Keratinocyte (primary cell): ENCODE results near the gene MAL. TPM values are rescaled to one million over a fixed set of nuclear protein-coding genes. Genes with fewer than 3 reads are reported as not detected.

Source experiments
- DNase-seq: peaks from one replicate; pipeline ENCODE4 v3.0.0-alpha.2; 2011; ENCODE audit warnings: low read depth, missing footprints, low spot score
- FAIRE-seq: peaks from 2 replicates; lab custom pipeline; 2011; peaks lifted over from hg19 to GRCh38; lab: Jason Lieb, UNC
- H2AFZ ChIP-seq: 2 replicates; pipeline ENCODE4 v1.6.0; 2012; ENCODE audit warnings: low read length, control low read depth, inconsistent platforms; ENCODE audit not compliant: control insufficient read depth
- H3K27ac ChIP-seq: 2 replicates; pipeline ENCODE4 v1.5.1; 2011; ENCODE audit warnings: low read length; ENCODE audit not compliant: control insufficient read depth, insufficient read depth
- H3K27me3 ChIP-seq: 3 replicates; pipeline ENCODE4 v1.6.0; 2011; ENCODE audit warnings: low read length; ENCODE audit not compliant: control insufficient read depth, insufficient read depth; ENCODE audit errors: extremely low read depth
- H3K36me3 ChIP-seq, 2 experiments: 2 replicates in 1 of 2; 3 replicates in 1 of 2; pipeline ENCODE4 v1.5.1; 2011; ENCODE audit warnings: low read length in 2 of 2, mild to moderate bottlenecking in 1 of 2; ENCODE audit not compliant: control insufficient read depth in 2 of 2, insufficient read depth in 2 of 2; ENCODE audit errors: extremely low read depth in 1 of 2
- H3K4me1 ChIP-seq: 3 replicates; pipeline ENCODE4 v1.5.1; 2011; ENCODE audit warnings: low read length; ENCODE audit not compliant: control insufficient read depth, insufficient read depth; ENCODE audit errors: extremely low read depth
- H3K4me2 ChIP-seq: 3 replicates; pipeline ENCODE4 v1.6.0; 2011; ENCODE audit warnings: low read depth, low read length; ENCODE audit not compliant: control insufficient read depth, insufficient read depth; ENCODE audit errors: extremely low read depth
- H3K4me3 ChIP-seq, 3 experiments: fragments of 200-600 bp in 1 of 3; sonication (generic) in 1 of 3; 2 replicates in 2 of 3; 3 replicates in 1 of 3; pipeline ENCODE4 v1.5.1; 2011 to 2016; ENCODE audit warnings: low read length in 3 of 3, mild to moderate bottlenecking in 3 of 3, control low read depth in 2 of 3, inconsistent platforms in 1 of 3, low read depth in 1 of 3, mixed read lengths in 1 of 3, mixed run types in 1 of 3, moderate library complexity in 1 of 3; ENCODE audit not compliant: control insufficient read depth in 2 of 3, insufficient read depth in 2 of 3; ENCODE audit errors: extremely low read depth in 1 of 3
- H3K79me2 ChIP-seq: 2 replicates; pipeline ENCODE4 v1.6.0; 2012; ENCODE audit warnings: low read length; ENCODE audit not compliant: control insufficient read depth, insufficient read depth
- H3K9ac ChIP-seq: 3 replicates; pipeline ENCODE4 v1.6.0; 2011; ENCODE audit warnings: low read length; ENCODE audit not compliant: control insufficient read depth, insufficient read depth; ENCODE audit errors: extremely low read depth
- H3K9me1 ChIP-seq: 3 replicates; pipeline ENCODE4 v1.6.0; 2011; ENCODE audit warnings: low read length; ENCODE audit not compliant: control insufficient read depth, insufficient read depth; ENCODE audit errors: extremely low read depth
- H3K9me3 ChIP-seq: 2 replicates; pipeline ENCODE4 v1.5.1; 2012; ENCODE audit warnings: low read depth, low read length; ENCODE audit not compliant: control insufficient read depth
- H4K20me1 ChIP-seq: 3 replicates; pipeline ENCODE4 v1.6.0; 2011; ENCODE audit warnings: low read length; ENCODE audit not compliant: control insufficient read depth, insufficient read depth; ENCODE audit errors: extremely low read depth
- CTCF ChIP-seq, 3 experiments: IDR thresholded peaks in 1 of 3; conservative IDR thresholded peaks in 1 of 3; optimal IDR thresholded peaks in 1 of 3; 2 replicates in 2 of 3; 3 replicates in 1 of 3; pipeline versions ENCODE3 to v1.5.1; 2011; ENCODE audit warnings: low read length in 3 of 3, mild to moderate bottlenecking in 3 of 3, moderate library complexity in 2 of 3, control low read depth in 1 of 3, inconsistent platforms in 1 of 3; ENCODE audit not compliant: insufficient read depth in 2 of 3; ENCODE audit errors: extremely low read depth in 1 of 3
- EZH2 ChIP-seq: IDR thresholded peaks from one replicate; pipeline ENCODE4 v1.6.1; 2012; ENCODE audit warnings: inconsistent platforms, mild to moderate bottlenecking, low read length, moderate library complexity
- dilution Hi-C: fragments of 300-500 bp; cut with MboI; formaldehyde crosslinking; loops from one replicate; pipeline ENCODE4 v1.7.0; 2020; ENCODE audit warnings: low sequenced_read_pairs; ENCODE audit not compliant: extremely low pct_ligation_motif_present
- polyA plus RNA-seq, 5 experiments: library from polyadenylated mRNA; depleted of rRNA in 3 of 5; stranded (reverse) in 3 of 5; stranded (forward) in 1 of 5; unstranded in 1 of 5; fragments of >200 nt; gene quantifications; 1 replicate in 1 of 5; 2 replicates in 3 of 5; 3 replicates in 1 of 5; pipeline versions ENCODE4 v1.2.1 to v1.2.3, GENCODE V29; 2011 to 2012; ENCODE audit warnings: missing spikeins in 2 of 5, low read depth in 1 of 5, low replicate concordance in 1 of 5

The MAL gene
- polyA plus RNA-seq, 1 donor (not counting 4 experiments of a cell fraction or from before 2014, with no cell fraction given), result not detected

GRCh38 chr2:95047629-95048510 lies 22.4 kb downstream of the MAL start:
- dilution Hi-C loops, result no loop called here
- Histone ChIP-seq H3K27me3 (peaks cover 14% of the 10 kb centered on the region), H4K20me1 (no peaks in the 10 kb centered on the region), H3K9me3 (no peaks in the 10 kb centered on the region), H3K4me1 (peaks cover 4% of the 10 kb centered on the region), H3K9me1 (no peaks in the 10 kb centered on the region), H3K4me3 (no peak overlapping the region), H3K9ac (no peak overlapping the region), H3K27ac (no peak overlapping the region), H3K4me2 (no peak overlapping the region), H3K79me2 (no peaks in the 10 kb centered on the region), H2AFZ (no peak overlapping the region), H3K36me3 (no peaks in the 10 kb centered on the region)
- DNase-seq (no peak), FAIRE-seq (no peak)
- TF ChIP-seq CTCF (optimal IDR thresholded peaks at IDR 0.05 in 1 of 3, IDR thresholded peaks at IDR 0.05 in 1 of 3, conservative IDR thresholded peaks at IDR 0.05 in 1 of 3; ENCODE audit: extremely low read depth in 1 of 3, insufficient read depth in 2 of 3, low read length in 3 of 3), result no peak
- no peak for TF ChIP-seq EZH2

DNA sequence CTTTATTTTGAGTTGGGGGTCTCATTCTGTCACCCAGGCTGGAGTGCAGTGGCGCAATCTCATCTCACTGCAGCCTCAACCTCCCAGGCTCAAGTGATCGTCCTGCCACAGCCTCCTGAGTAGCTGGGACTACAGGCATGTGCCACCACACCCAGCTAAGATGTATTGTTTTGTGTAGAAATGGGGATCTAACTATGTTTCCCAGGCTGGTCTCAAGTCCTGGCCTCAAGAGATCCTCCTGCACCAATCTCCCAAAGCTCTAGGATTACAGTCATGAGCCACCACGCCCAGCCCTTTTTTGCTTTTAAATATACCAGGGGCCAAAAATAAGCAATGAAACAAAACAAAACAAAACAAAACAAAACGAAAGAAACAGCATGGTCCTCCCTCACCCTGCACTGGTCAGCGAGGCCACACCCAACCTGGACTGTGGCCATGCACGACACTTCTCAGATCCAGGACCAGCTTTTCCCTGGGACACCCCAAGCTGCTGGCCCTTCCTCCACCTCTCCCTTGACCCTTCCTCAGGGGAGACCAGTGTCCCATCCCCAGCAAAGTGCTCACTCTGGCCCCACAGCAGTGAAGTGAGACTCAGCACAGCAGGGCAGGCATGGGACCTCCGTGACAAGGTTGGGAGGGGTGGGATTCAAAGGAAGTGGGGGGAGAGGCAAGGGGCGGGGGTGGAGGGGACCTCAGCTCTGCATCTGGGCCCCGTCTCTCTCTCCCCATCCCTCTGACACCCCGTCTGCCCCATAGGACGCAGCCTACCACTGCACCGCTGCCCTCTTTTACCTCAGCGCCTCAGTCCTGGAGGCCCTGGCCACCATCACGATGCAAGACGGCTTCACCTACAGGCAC lies 23.5 kb downstream of the MAL start:
- dilution Hi-C loops, result no loop called here
- peaks cover 15% of the 10 kb centered on the region for H3K27me3 ChIP-seq
- H2AFZ ChIP-seq, result no peak overlapping the region
- TF ChIP-seq CTCF (optimal IDR thresholded peaks at IDR 0.05 in 1 of 3, IDR thresholded peaks at IDR 0.05 in 1 of 3, conservative IDR thresholded peaks at IDR 0.05 in 1 of 3; ENCODE audit: extremely low read depth in 1 of 3, insufficient read depth in 2 of 3, low read length in 3 of 3) (no peak), EZH2 (no peak)
- no peaks in the 10 kb centered on the region for H3K9me3 ChIP-seq
- no peak overlapping the region for H3K9ac ChIP-seq
- H3K27ac ChIP-seq, result no peak overlapping the region
- no peaks in the 10 kb centered on the region for H3K36me3 ChIP-seq
- DNase-seq (no peak), FAIRE-seq (no peak)
- no peaks in the 10 kb centered on the region for H3K9me1 ChIP-seq
- H3K4me2 ChIP-seq, result no peak overlapping the region
- peaks cover 4% of the 10 kb centered on the region for H3K4me1 ChIP-seq
- H3K79me2 ChIP-seq, result no peaks in the 10 kb centered on the region
- H4K20me1 ChIP-seq, result no peaks in the 10 kb centered on the region
- H3K4me3 ChIP-seq, result no peak overlapping the region
